Peyer's patch (tissue), 4 donors: Measurements from ENCODE around the gene STUM.

ENCODE experiments used
- POLR2A ChIP-seq, 2 donors: fragments of 450-650 bp; IDR thresholded peaks; one replicate each; pipeline ENCODE4 v1.5.1; 2017; ENCODE audit warnings: antibody characterized with exemption in 2 of 2, mild to moderate bottlenecking in 2 of 2, moderate library complexity in 2 of 2
- TF ChIP-seq, protein P1 (sequence below), 6 experiments: fragments of 450-650 bp in 4 of 6; fragments of 200-600 bp in 2 of 6; sonication (generic) in 1 of 6; IDR thresholded peaks; one replicate each; pipeline ENCODE4 v1.5.1; 2017 to 2019; ENCODE audit warnings: antibody characterized with exemption in 6 of 6, mild to moderate bottlenecking in 3 of 6, moderate library complexity in 1 of 6

- TF ChIP-seq, protein P1, sequence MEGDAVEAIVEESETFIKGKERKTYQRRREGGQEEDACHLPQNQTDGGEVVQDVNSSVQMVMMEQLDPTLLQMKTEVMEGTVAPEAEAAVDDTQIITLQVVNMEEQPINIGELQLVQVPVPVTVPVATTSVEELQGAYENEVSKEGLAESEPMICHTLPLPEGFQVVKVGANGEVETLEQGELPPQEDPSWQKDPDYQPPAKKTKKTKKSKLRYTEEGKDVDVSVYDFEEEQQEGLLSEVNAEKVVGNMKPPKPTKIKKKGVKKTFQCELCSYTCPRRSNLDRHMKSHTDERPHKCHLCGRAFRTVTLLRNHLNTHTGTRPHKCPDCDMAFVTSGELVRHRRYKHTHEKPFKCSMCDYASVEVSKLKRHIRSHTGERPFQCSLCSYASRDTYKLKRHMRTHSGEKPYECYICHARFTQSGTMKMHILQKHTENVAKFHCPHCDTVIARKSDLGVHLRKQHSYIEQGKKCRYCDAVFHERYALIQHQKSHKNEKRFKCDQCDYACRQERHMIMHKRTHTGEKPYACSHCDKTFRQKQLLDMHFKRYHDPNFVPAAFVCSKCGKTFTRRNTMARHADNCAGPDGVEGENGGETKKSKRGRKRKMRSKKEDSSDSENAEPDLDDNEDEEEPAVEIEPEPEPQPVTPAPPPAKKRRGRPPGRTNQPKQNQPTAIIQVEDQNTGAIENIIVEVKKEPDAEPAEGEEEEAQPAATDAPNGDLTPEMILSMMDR (IDR thresholded peaks at IDR 0.05), result no peak
- TF ChIP-seq POLR2A (IDR thresholded peaks at IDR 0.05), result no peak
Observed at GRCh38 chr1:226586116-226586515, 37.6 kb downstream of the STUM start.
